Common myeloid progenitor, CD34-positive (primary cell): ENCODE measurements around the gene PHOX2B.

ENCODE experiments used
- CTCF ChIA-PET: fragments of 350-600 bp; sonication (Branson Sonifier 250); formaldehyde crosslinking; loops from one replicate; lab custom pipeline; 2021; ENCODE audit warnings: antibody characterized with exemption; lab: Charles Lee
- POLR2A ChIA-PET: fragments of 350-600 bp; sonication (Branson Sonifier 250); formaldehyde crosslinking; loops from one replicate; lab custom pipeline; 2021; ENCODE audit warnings: antibody characterized with exemption; lab: Charles Lee
- DNase-seq, 3 donors: peaks; one replicate each; pipeline versions ENCODE4 v3.0.0 to v3.0.0-alpha.2; 2013
- H3K27ac ChIP-seq, 2 experiments: 1 replicate in 1 of 2; 2 replicates in 1 of 2; pipeline ENCODE4 v1.7.0; 2013; ENCODE audit warnings: inconsistent platforms in 2 of 2, low read length in 2 of 2, mild to moderate bottlenecking in 2 of 2, low read depth in 1 of 2, moderate library complexity in 1 of 2; ENCODE audit not compliant: severe bottlenecking in 2 of 2, insufficient read depth in 1 of 2, poor library complexity in 1 of 2
- H3K27me3 ChIP-seq, 5 experiments: replicated peaks in 2 of 5; 1 replicate in 3 of 5; 2 replicates in 2 of 5; pipeline versions ENCODE4 v1.6.1 to v1.7.0; 2013; ENCODE audit warnings: low read length in 4 of 5, mild to moderate bottlenecking in 2 of 5, moderate library complexity in 2 of 5, inconsistent platforms in 1 of 5; ENCODE audit not compliant: insufficient read depth in 5 of 5, control insufficient read depth in 4 of 5
- H3K36me3 ChIP-seq, 4 experiments: 1 replicate in 2 of 4; 2 replicates in 2 of 4; pipeline versions ENCODE4 v1.6.1 to v1.7.0; 2013; ENCODE audit warnings: low read length in 3 of 4, control low read depth in 1 of 4, mild to moderate bottlenecking in 1 of 4; ENCODE audit not compliant: control insufficient read depth in 4 of 4, insufficient read depth in 4 of 4
- H3K4me1 ChIP-seq, 4 experiments: 1 replicate in 3 of 4; 2 replicates in 1 of 4; pipeline versions ENCODE4 v1.6.1 to v1.7.1; 2013; ENCODE audit warnings: low read length in 3 of 4, mild to moderate bottlenecking in 3 of 4, control low read depth in 1 of 4, inconsistent platforms in 1 of 4, moderate library complexity in 1 of 4; ENCODE audit not compliant: control insufficient read depth in 4 of 4, insufficient read depth in 4 of 4; ENCODE audit errors: control extremely low read depth in 1 of 4
- H3K4me3 ChIP-seq, 7 experiments: 1 replicate in 4 of 7; 2 replicates in 3 of 7; pipeline versions ENCODE4 v1.5.1 to v1.7.0; 2013; ENCODE audit warnings: mild to moderate bottlenecking in 7 of 7, low read length in 6 of 7, moderate library complexity in 6 of 7, inconsistent platforms in 2 of 7, low read depth in 2 of 7, control low read depth in 1 of 7; ENCODE audit not compliant: insufficient read depth in 4 of 7, control insufficient read depth in 1 of 7; ENCODE audit errors: extremely low read depth in 1 of 7
- H3K9me3 ChIP-seq, 5 experiments: 1 replicate in 4 of 5; 2 replicates in 1 of 5; pipeline versions ENCODE4 v1.6.1 to v1.7.1; 2013; ENCODE audit warnings: low read length in 4 of 5, mild to moderate bottlenecking in 2 of 5, inconsistent platforms in 1 of 5, low read depth in 1 of 5, moderate library complexity in 1 of 5; ENCODE audit not compliant: control insufficient read depth in 4 of 5, insufficient read depth in 2 of 5; ENCODE audit errors: control extremely low read depth in 1 of 5
- whole genome bisulfite sequencing: methylation state at CpG from one replicate; pipeline ENCODE4 v1.1.5; 2013; ENCODE audit not compliant: insufficient coverage; 5-methylcytosine and 5-hydroxymethylcytosine counted together

PHOX2B gene

GRCh38 chr4:41787931-41788330 is 39.4 kb upstream of the PHOX2B start:
- H3K36me3 ChIP-seq, result no peaks in the 10 kb centered on the region
- ChIA-PET POLR2A (no interaction called here), CTCF (no interaction called here)
- H3K27me3 ChIP-seq, result peaks cover 3 to 34% (median 10%) of the 10 kb centered on the region in 5 experiments
- 90% methylated on average over 4 of the region's 8 CpGs for WGBS
- no peaks in the 10 kb centered on the region for H3K9me3 ChIP-seq
- H3K4me3 ChIP-seq, result no peak overlapping the region
- no peak for DNase-seq
- no peaks in the 10 kb centered on the region for H3K4me1 ChIP-seq
- H3K27ac ChIP-seq, result no peak overlapping the region

DNA sequence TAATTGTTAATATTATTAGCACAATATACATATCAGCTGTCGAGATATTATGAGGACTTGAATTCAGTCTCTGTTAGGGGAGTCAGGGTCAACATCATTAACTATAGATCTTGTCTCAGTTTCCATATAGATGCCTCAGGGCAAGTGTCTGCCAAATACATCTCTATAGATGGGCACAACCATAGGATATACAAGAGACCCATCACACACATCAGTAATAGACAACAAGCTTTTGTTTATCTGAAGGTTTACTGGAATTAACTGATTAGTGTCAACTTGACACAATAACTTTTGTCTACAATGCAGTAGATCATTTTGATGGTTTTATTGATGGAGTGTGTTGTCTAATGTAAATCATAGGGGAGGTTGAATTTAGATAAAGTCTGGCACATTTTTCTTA is 37.1 kb upstream of the PHOX2B start:
- Histone ChIP-seq H3K27me3 (peaks cover 0 to 22% (median 3%) of the 10 kb centered on the region in 5 experiments), H3K4me3 (no peak overlapping the region), H3K4me1 (no peaks in the 10 kb centered on the region), H3K36me3 (no peaks in the 10 kb centered on the region), H3K27ac (no peak overlapping the region), H3K9me3 (no peaks in the 10 kb centered on the region)
- no CpG with 5 or more reads among the region's 1 CpG for WGBS
- DNase-seq, result no peak
- CTCF ChIA-PET, result no interaction called here
- POLR2A ChIA-PET, result no interaction called here

GRCh38 chr4:41784191-41784979 is 35.9 kb upstream of the PHOX2B start:
- Histone ChIP-seq H3K27me3 (peaks cover 0 to 22% (median 3%) of the 10 kb centered on the region in 5 experiments), H3K27ac (no peak overlapping the region), H3K4me1 (no peaks in the 10 kb centered on the region), H3K4me3 (no peak overlapping the region), H3K9me3 (no peaks in the 10 kb centered on the region), H3K36me3 (no peaks in the 10 kb centered on the region)
- 97% methylated on average over 7 of the region's 9 CpGs for WGBS
- ChIA-PET CTCF (no interaction called here), POLR2A (no interaction called here)
- no peak for DNase-seq

- POLR2A ChIA-PET, result no interaction called here
Observed at GRCh38 chr4:41776466-41776865, 27.9 kb upstream of the PHOX2B start.

GRCh38 chr4:41763729-41764128 is 15.2 kb upstream of the PHOX2B start:
- CTCF ChIA-PET, result no interaction called here
- 88% methylated on average over 1 of the region's 2 CpGs for WGBS
- Histone ChIP-seq H3K27ac (no peak overlapping the region), H3K27me3 (peaks cover 7 to 69% (median 19%) of the 10 kb centered on the region in 5 experiments), H3K9me3 (peaks cover 0 to 2% (median 0%) of the 10 kb centered on the region in 5 experiments), H3K4me3 (no peak overlapping the region), H3K4me1 (no peaks in the 10 kb centered on the region), H3K36me3 (no peaks in the 10 kb centered on the region)
- DNase-seq, result no peak
- POLR2A ChIA-PET, result no interaction called here

More at GRCh38 chr4:41776466-41776865, 27.9 kb upstream of the PHOX2B start:
- Histone ChIP-seq H3K4me3 (no peak overlapping the region), H3K9me3 (no peaks in the 10 kb centered on the region), H3K36me3 (no peaks in the 10 kb centered on the region), H3K27ac (no peak overlapping the region), H3K27me3 (peaks cover 2 to 24% (median 9%) of the 10 kb centered on the region in 5 experiments), H3K4me1 (no peaks in the 10 kb centered on the region)
- WGBS, result 100% methylated on average over 2 of the region's 3 CpGs
- no peak for DNase-seq
- CTCF ChIA-PET, result no interaction called here

GRCh38 chr4:41758884-41759283 is 10.4 kb upstream of the PHOX2B start:
- Histone ChIP-seq H3K27me3 (peaks cover 19 to 85% (median 36%) of the 10 kb centered on the region in 5 experiments), H3K4me1 (no peaks in the 10 kb centered on the region), H3K4me3 (no peak overlapping the region), H3K9me3 (peaks cover 0 to 2% (median 1%) of the 10 kb centered on the region in 5 experiments), H3K36me3 (no peaks in the 10 kb centered on the region), H3K27ac (no peak overlapping the region)
- CTCF ChIA-PET, result no interaction called here
- POLR2A ChIA-PET, result no interaction called here
- no peak for DNase-seq

DNA sequence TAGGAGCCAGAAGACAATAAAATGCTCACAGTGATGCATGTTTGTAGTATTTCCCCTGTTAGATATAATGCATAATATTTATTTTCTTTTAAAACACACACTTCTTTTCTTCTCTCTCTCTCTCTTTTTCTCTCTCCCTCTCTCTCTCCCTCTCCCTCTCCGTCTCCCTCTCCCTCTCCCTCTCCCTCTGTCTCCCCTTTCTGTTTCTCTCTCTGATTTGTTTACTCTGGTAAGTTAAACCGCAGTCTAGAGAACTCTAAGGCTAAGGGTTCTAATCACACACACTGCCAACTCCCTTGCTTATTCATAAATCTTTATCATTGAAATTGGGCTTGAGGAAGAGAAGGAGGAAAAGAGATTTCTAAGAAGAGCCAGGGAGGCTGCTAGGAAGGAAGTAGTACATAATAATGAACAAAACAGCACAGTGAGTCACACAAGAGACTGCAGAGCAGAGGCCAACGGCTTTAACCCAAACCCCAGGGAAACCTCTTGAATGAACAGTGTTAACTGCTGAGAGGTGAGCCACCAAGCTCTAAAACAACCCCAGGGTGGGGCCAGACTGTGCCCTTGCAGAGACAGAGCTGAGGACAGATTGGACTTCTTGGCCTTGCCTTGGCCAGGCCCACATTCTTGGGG is 9.1 kb upstream of the PHOX2B start:
- Histone ChIP-seq H3K4me3 (no peak overlapping the region), H3K36me3 (no peaks in the 10 kb centered on the region), H3K27ac (no peak overlapping the region), H3K27me3 (peaks cover 30 to 87% (median 47%) of the 10 kb centered on the region in 5 experiments), H3K9me3 (peaks cover 0 to 2% (median 0%) of the 10 kb centered on the region in 5 experiments), H3K4me1 (no peaks in the 10 kb centered on the region)
- no peak for DNase-seq
- POLR2A ChIA-PET, result no interaction called here
- WGBS, result 17% methylated on average over 1 of the region's 3 CpGs
- CTCF ChIA-PET, result no interaction called here
